Activated CD4-positive, alpha-beta T cell treated with anti-CD3 and anti-CD28 coated beads, Interleukin-2, amount 50 U/mL, for 4 hours (primary cell): ENCODE measurements around the gene SULF2.

Experiments used
- DNase-seq, 2 experiments: peaks; one replicate each; pipeline ENCODE4 v3.0.0-alpha.2; 2020

The SULF2 gene

DNA sequence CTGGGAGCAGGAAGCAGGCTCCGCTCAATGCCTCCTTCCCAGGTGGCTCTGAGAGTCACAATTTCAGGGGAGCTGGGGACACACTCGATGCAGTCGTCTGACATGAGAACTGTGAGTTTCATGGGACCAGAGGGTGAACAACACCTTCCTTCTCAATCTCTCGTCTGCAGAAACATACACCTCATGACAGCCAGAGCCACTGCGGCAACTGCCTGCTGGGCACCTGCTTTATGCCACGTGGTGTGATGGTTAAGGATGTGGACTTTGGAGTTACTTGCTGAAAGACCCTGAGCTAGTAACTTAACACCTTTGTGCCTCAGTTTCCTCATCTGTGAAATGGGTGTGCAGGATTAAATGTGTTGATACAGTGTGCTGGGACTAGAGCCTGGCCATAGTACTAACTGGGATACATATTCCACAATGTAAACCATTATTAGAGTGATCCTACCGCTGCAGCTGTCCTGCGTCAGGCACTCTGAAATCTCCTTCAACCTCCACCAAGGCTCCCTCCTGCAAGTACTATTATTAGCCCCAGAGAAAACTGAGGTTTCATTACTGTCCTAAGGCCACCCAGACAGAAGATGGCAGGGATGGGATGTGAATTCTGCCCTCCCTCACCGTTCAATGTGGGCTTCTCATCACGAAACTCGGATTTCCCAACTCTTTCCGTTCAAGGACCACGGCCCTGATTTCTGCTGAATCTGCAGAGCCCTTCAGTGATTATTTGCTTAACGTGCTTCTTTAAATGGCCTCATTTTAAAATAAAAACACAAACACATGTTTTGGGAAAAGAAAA, 24.4 kb downstream of the SULF2 start:
- no peak for DNase-seq

DNA sequence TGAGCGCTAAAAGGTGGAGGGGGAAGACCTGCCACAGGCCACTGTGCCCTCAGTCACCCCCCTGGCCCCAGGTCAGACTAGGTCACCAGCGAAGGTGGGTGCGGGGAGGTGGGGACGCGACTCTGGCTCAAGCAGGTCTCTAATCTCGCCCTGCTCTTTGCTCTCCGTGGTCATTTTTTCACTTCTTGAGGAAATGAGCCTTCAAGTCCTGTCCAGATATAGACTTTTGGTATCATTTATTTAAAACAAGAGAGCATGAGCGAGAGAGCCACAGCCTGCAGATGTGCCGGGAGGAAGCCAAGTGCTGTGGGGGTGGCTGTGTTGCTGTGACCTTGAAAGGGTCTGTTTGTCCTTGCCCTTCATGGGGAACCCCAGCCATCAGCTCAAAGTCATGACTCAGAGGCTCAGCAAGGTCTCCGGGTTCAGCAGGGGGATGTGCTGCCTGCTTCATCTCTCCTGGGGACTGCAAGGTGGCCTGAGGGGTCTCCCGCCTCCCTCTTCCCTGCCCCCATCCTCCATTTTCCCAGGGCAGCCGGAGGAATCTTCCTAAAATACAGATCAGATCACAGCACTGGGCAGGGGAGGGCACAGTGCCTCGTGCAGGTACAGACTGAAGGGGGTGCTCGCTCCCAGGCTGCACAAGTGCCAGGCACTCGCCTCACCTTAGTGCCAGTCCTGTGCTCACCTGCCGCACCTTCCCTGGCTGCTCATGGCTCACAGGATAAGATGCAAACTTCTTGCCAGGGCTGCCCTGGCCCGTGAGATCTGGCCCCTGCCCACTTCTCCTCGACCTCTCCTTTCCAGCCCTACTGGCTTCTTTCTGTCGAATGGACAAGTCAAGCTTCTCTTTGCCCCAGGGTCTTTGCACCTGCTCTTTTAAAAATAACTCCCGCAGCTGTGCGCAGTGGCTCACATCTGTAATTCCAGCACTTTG, 26.5 kb downstream of the SULF2 start:
- no peak for DNase-seq

DNA sequence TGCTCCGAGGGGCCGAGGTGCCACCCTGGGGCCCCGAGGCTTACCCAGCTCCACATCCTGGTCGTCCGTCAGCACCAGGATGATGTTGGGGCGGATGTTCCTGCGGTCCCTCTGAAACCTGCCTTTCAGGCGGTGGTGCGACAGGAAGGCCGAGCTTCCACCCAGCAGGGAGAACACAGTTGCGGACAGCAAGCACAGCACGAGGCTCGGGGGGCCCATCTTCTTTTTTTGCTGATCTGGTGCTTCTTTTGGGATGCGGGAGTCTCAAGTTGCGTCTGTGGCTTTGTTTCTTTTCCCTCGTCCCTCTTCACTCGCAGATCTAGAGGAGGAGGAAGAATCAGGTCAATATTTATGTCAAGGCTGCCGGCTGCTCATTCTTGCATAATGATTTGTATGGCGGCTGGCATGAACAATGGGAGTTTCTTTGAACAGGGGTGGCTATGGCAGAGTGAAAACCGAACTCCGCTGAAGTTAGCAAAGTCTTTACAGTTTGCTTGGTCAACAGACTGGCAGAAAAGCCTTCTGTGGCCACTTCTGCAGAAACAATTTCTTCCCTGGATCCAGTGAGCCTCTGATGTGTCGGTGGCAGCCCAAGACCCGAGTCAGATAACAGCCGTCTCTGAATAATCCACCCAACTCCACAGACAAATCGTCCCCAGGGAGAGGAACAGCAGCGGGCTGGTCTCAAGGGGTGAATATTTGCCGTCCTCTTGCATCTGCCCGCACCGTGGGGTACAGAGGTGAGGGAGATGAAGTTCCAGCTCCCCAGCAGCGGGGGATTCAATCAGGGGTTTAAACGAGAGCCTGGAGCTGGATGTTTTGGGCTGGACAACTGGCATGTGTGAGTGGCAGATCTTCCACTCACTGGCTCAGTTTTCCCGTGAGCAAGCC, 27.9 kb downstream of the SULF2 start:
- no peak for DNase-seq

DNA sequence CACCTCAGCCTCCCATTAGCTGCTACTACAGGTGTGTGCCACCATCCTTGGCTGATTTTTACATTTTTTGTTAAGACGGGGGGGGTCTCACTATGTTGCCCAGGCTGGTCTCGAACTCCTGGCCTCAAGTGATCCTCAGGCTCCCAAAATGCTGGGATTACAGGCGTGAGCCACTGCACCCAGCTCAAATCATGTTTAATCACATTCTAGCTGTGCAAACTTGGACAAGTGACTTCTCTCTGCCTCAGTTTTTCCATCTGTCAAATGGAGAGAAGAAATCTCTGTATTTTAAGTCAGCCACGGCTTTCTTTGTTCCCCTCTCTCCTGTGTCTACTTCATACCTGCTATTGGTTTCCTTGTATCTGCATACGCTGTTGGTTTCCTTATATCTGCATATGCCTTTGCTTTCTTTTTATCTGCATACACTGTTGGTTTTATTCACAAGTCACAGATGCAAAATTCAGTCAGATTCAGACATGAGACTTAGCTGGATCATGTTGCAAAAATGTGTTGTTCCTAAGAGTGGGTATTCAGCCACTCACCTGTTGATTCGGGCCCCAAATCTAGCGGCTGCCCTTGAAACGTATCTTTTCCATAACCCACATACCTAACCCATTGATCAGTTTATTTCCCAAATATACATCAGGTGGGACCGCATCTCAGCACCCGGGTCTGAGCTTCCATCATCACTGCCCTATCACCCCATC, 30.2 kb downstream of the SULF2 start:
- DNase-seq, result no peak

GRCh38 chr20:47754388-47754715, 30.9 kb downstream of the SULF2 start:
- no peak for DNase-seq

- no peak for DNase-seq
Measured at GRCh38 chr20:47753576-47754387, 31.5 kb downstream of the SULF2 start.

GRCh38 chr20:47751449-47751848, 33.8 kb downstream of the SULF2 start:
- no peak for DNase-seq

GRCh38 chr20:47749339-47749738, 35.9 kb downstream of the SULF2 start:
- DNase-seq, result no peak

- no peak for DNase-seq
Measured at GRCh38 chr20:47748823-47749222, 36.5 kb downstream of the SULF2 start.

GRCh38 chr20:47748069-47748468, 37.2 kb downstream of the SULF2 start:
- DNase-seq, result no peak

- DNase-seq, result no peak
Measured at GRCh38 chr20:47747669-47748031, 37.6 kb downstream of the SULF2 start.

GRCh38 chr20:47744803-47745202, 40.5 kb downstream of the SULF2 start:
- no peak for DNase-seq

DNA sequence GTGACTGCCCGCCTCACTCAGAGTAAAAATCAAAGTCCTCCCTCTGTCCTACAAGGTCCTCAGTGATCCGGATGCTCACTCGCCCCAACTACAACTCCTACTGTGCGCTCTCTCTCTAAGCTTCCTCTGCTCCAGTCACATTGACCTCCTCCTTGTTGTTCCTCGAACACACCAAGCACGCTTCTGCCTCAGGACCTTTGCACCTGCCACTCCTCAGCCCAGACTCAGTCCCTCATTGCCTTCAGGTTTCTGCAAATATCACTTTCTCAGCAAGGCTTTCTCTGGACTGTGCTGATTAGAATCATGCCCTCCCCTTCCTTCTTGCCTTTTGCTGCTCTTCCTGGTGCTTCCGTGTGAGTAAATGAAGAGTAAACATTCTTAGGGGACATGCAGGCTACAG, 41.6 kb downstream of the SULF2 start:
- DNase-seq, result no peak

- no peak for DNase-seq
Measured at GRCh38 chr20:47741669-47742608, 43.3 kb downstream of the SULF2 start.

- DNase-seq, result no peak
Measured at GRCh38 chr20:47740862-47741184, 44.5 kb downstream of the SULF2 start.

DNA sequence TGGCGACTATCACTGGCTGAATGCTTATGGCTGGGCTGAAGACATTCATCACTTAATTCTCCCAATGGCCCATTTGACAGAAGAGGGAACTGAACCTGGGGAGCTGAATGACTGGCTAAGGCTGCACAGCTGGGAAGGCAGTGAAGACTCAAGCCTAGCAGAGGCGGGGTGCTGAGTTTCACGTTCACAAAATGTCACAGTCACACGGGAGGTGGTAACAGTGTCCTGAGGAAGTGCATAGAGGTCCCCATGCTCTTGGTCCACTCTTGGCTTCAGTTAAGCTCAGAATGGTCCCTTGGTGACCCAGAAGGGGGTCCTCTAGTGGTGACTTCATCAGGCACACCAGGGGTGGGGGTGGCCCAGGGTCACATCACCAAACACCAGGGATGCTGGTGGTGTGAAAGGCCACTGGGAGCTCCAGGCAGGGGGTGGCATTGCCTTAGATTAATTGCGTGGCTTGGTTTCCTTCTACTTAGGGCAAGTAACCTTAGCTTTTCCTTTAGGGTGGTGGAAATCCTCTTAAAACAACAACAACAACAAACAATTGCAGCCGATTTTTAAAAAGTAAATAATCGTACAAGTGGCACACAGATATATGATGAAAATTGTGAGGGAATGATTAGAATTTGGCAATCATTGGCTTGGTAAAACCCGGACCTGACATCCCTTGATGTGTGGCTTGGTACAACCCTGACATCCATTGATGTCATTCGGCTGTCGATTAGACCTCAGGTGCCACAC, 45.0 kb downstream of the SULF2 start:
- no peak for DNase-seq

GRCh38 chr20:47737923-47738322, 47.4 kb downstream of the SULF2 start:
- no peak for DNase-seq

DNA sequence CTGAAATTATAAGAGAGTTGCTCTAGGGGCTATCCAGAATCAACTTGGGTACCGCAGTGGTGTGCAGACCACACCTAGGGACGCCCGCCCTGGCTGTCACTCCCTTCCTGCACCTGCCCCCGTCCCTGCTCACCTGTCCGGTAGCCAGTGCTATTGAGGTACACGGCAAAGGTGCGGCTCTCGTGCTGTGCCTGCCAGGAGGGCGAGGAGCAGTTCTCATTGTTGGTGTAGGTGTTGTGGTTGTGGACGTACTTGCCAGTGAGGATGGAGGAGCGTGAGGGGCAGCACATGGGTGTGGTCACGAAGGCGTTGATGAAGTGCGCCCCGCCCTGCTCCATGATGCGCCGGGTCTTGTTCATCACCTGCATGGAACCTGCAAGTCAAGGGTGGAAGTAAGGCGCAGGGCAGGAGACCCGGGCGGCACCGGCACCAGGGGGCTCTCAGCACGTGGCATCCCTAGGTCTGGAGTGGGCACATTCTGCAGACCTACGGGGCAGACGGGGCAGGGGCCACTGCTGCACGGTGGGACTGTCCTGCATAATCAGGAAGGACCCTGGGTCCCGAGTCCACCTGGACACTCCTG, 48.6 kb downstream of the SULF2 start:
- no peak for DNase-seq
